Astrocyte (in vitro differentiated cells and primary cell): ENCODE measurements around the gene NKX6-1.

Source experiments
- CTCF ChIP-seq: IDR thresholded peaks from 2 replicates; pipeline ENCODE4 v1.5.1; 2011; ENCODE audit warnings: low read depth, mild to moderate bottlenecking, inconsistent platforms, low read length, moderate library complexity; ENCODE audit not compliant: insufficient read depth
- EZH2 ChIP-seq: IDR thresholded peaks from 2 replicates; pipeline ENCODE4 v1.6.1; 2012; ENCODE audit warnings: mild to moderate bottlenecking, low read length, inconsistent platforms; ENCODE audit not compliant: insufficient read depth

GRCh38 chr4:84472154-84472553 is 26.9 kb downstream of the NKX6-1 start:
- TF ChIP-seq CTCF: no peak
- no peak for TF ChIP-seq EZH2
